Measurements from ENCODE around the gene MC2R. TPM values are rescaled to one million over a fixed set of nuclear protein-coding genes. Genes with fewer than 3 reads are reported as not detected.

The MC2R gene
- total RNA-seq, 2 experiments from 2014 or later, result not detected

GRCh38 chr18:13913205-13913604 lies 2.1 kb downstream of the MC2R start:
- DNase-seq, result no peak
- POLR2A ChIA-PET, result no interaction called here
- ATAC-seq (ENCODE audit: low read depth), result no peak
- no peak overlapping the region for H3K27ac Mint-ChIP-seq
- H3K36me3 Mint-ChIP-seq, result no peaks in the 10 kb centered on the region
- no peaks in the 10 kb centered on the region for H3K9me3 Mint-ChIP-seq
- no peak overlapping the region for H3K4me3 Mint-ChIP-seq
- H3K27me3 Mint-ChIP-seq, result peaks cover 8% of the 10 kb centered on the region
- no peaks in the 10 kb centered on the region for H3K4me1 Mint-ChIP-seq

DNA sequence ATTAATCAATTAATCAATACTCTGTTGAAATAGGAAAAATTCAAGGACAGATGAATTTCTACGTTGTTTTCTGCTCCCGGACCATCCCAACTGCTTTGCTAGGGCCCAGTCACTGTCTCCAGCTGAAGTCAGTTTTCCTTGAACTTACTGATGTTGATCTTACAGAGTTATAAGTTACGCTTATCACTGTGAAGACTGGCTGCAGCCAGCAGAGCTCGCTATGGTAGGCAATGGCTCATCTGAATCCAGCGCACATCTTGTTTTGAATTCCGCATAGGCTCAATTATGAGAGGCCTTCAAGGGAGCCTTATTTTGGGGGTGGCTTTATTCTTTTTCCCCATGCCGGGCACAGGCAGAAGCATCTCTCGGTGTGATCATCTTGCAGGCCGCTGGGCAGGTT lies 2.7 kb downstream of the MC2R start:
- ATAC-seq (ENCODE audit: low read depth) (no peak), DNase-seq (no peak)
- POLR2A ChIA-PET, result no interaction called here
- H3K4me1 Mint-ChIP-seq, result no peaks in the 10 kb centered on the region
- H3K36me3 Mint-ChIP-seq, result no peaks in the 10 kb centered on the region
- H3K27ac Mint-ChIP-seq, result no peak overlapping the region
- H3K4me3 Mint-ChIP-seq, result no peak overlapping the region
- H3K27me3 Mint-ChIP-seq, result peaks cover 10% of the 10 kb centered on the region
- no peaks in the 10 kb centered on the region for H3K9me3 Mint-ChIP-seq

DNA sequence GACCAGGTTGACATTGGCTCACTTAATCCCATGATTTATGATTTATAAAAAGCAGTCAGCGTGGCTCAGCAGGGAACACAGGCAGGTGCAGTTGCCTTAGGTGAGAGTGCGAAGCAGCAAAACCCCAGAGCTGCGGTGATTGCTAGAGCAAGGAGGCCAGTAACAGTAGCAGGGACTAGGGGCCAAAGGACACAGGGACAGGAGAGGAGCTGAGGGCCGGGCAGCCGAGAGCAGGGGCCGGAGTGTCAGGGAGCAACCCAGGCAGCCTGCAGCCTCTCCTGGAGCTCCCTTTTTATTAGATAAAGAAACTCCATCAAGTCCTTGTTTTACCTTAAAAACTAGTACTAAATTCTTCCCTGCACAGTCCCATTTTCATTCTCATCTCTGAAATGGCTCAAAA lies 4.3 kb downstream of the MC2R start:
- H3K4me1 Mint-ChIP-seq, result no peaks in the 10 kb centered on the region
- no peaks in the 10 kb centered on the region for H3K36me3 Mint-ChIP-seq
- DNase-seq (no peak), ATAC-seq (ENCODE audit: low read depth) (no peak)
- peaks cover 7% of the 10 kb centered on the region for H3K27me3 Mint-ChIP-seq
- no peak overlapping the region for H3K4me3 Mint-ChIP-seq
- POLR2A ChIA-PET, result no interaction called here
- H3K27ac Mint-ChIP-seq, result no peak overlapping the region
- H3K9me3 Mint-ChIP-seq, result no peaks in the 10 kb centered on the region

GRCh38 chr18:13910501-13910900 lies 4.8 kb downstream of the MC2R start:
- Mint-ChIP-seq H3K27me3 (peaks cover 7% of the 10 kb centered on the region), H3K4me3 (no peak overlapping the region), H3K27ac (no peak overlapping the region), H3K9me3 (no peaks in the 10 kb centered on the region), H3K36me3 (no peaks in the 10 kb centered on the region), H3K4me1 (no peaks in the 10 kb centered on the region)
- POLR2A ChIA-PET, result no interaction called here
- DNase-seq, result no peak
- no peak for ATAC-seq (ENCODE audit: low read depth)

DNA sequence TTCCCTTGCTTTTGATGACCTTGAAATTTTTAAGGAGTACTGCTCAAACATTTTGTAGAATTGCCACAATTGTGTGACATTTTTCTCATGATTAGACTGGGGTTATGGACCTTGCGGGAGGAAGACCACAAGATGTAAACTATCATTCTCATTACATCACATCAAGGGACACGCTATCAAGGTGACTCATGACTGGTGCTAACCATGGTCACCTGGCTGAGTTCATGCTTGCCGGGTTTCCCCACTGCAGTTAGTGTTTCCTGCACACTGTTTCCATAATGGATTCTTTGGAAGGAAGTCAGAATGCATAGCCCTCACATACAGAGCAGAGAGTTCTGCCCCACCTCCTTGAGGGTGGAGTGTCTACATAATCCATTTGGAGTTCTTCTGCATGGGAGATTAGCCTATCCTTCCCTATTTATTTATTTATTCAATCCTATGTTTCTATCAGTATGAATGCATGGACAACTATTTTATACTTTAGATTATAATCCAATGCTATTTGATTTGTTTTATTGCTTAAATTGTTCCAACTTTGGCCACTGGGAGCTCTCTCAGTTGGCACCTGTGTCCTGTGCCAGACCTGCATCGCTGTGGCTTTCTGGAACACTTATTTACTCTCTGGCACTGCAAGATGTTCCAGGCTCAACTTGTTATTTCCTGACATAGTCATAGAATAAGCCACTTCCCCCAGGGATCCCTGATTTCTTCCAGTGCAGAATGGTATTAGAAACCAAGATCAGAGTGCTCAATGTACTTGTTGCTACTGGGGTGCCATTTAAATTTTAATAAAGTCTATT lies 6.0 kb downstream of the MC2R start:
- Mint-ChIP-seq H3K9me3 (no peaks in the 10 kb centered on the region), H3K36me3 (no peaks in the 10 kb centered on the region), H3K27me3 (peaks cover 7% of the 10 kb centered on the region), H3K4me3 (no peak overlapping the region), H3K4me1 (no peaks in the 10 kb centered on the region), H3K27ac (no peak overlapping the region)
- POLR2A ChIA-PET, result no interaction called here
- ATAC-seq (ENCODE audit: low read depth) (no peak), DNase-seq (no peak)

DNA sequence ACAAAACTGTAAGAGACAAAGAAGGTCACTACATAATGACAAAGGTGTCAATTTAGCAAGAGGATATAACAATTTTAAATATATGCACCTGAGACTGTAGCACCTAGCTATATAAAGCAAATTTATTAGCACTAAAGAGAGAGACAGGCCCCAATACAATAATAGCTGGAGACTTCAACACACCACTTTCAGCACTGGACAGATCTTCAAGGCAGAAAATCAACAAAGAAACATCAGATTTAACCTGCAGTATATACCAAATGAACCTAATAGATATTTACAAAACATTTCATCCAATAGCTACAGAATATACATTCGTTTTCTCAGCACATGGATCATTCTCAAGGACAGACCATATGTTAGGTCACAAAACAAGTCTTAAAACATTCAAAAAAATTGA lies 14.7 kb downstream of the MC2R start:
- Mint-ChIP-seq H3K4me1 (no peaks in the 10 kb centered on the region), H3K36me3 (no peaks in the 10 kb centered on the region), H3K27ac (no peak overlapping the region), H3K27me3 (peaks cover 18% of the 10 kb centered on the region), H3K9me3 (peaks cover 4% of the 10 kb centered on the region), H3K4me3 (no peak overlapping the region)
- no peak for DNase-seq
- no peak for ATAC-seq (ENCODE audit: low read depth)
- POLR2A ChIA-PET, result no interaction called here

- Mint-ChIP-seq H3K4me1 (no peaks in the 10 kb centered on the region), H3K4me3 (no peak overlapping the region), H3K27me3 (peaks cover 19% of the 10 kb centered on the region), H3K9me3 (peaks cover 4% of the 10 kb centered on the region), H3K36me3 (no peaks in the 10 kb centered on the region), H3K27ac (no peak overlapping the region)
- no peak for DNase-seq
- POLR2A ChIA-PET, result no interaction called here
- no peak for ATAC-seq (ENCODE audit: low read depth)
These were observed 19.8 kb downstream of the MC2R start for GRCh38 chr18:13895505-13896033.

DNA sequence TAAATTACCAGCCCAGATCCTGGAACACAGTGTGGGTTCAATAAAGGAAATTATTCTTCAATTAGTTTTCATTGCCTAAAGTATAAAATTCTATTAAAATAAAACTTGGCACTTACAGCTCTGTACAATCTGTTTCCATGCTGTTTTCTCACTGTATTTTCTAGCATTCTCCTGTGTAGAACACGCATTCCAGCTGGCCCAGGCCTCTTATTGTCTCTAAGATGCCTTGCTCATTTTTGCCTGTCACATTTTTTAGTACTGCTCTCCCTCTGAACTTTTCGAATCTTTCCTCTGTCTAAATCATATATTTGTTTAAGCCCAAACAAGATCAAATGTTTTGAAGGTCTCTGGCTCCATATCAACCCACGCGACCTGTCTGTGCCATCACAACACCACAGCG lies 20.8 kb downstream of the MC2R start:
- ATAC-seq (ENCODE audit: low read depth) (no peak), DNase-seq (no peak)
- no peak overlapping the region for H3K4me3 Mint-ChIP-seq
- POLR2A ChIA-PET, result no interaction called here
- H3K36me3 Mint-ChIP-seq, result no peaks in the 10 kb centered on the region
- H3K9me3 Mint-ChIP-seq, result no peaks in the 10 kb centered on the region
- H3K4me1 Mint-ChIP-seq, result no peaks in the 10 kb centered on the region
- H3K27ac Mint-ChIP-seq, result no peak overlapping the region
- peaks cover 16% of the 10 kb centered on the region for H3K27me3 Mint-ChIP-seq

DNA sequence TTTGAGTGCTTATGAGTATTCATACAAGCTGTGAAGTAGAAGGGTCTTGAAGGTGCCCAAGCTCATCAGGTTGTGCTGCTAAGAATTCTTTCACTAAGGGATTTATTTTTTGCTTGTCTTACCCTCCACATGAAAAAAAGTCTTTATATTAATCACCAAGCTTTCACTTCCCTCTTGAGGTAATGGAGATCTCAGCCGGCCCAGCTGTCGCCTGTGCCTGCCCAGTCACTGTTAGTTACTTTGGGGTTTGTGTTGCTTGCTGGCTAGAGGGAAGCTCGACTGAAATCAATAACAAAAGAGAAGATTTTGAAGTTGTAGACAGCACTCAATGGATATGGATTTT lies 21.9 kb downstream of the MC2R start:
- no peak overlapping the region for H3K27ac Mint-ChIP-seq
- no peaks in the 10 kb centered on the region for H3K4me1 Mint-ChIP-seq
- DNase-seq, result no peak
- no peak for ATAC-seq (ENCODE audit: low read depth)
- no peak overlapping the region for H3K4me3 Mint-ChIP-seq
- H3K36me3 Mint-ChIP-seq, result no peaks in the 10 kb centered on the region
- H3K27me3 Mint-ChIP-seq, result peaks cover 14% of the 10 kb centered on the region
- POLR2A ChIA-PET, result no interaction called here
- H3K9me3 Mint-ChIP-seq, result no peaks in the 10 kb centered on the region

GRCh38 chr18:13892098-13892497 lies 23.2 kb downstream of the MC2R start:
- H3K4me3 Mint-ChIP-seq, result no peak overlapping the region
- no peak overlapping the region for H3K27ac Mint-ChIP-seq
- H3K9me3 Mint-ChIP-seq, result no peaks in the 10 kb centered on the region
- H3K4me1 Mint-ChIP-seq, result no peaks in the 10 kb centered on the region
- DNase-seq (no peak), ATAC-seq (ENCODE audit: low read depth) (no peak)
- peaks cover 14% of the 10 kb centered on the region for H3K27me3 Mint-ChIP-seq
- POLR2A ChIA-PET, result no interaction called here
- H3K36me3 Mint-ChIP-seq, result no peaks in the 10 kb centered on the region

DNA sequence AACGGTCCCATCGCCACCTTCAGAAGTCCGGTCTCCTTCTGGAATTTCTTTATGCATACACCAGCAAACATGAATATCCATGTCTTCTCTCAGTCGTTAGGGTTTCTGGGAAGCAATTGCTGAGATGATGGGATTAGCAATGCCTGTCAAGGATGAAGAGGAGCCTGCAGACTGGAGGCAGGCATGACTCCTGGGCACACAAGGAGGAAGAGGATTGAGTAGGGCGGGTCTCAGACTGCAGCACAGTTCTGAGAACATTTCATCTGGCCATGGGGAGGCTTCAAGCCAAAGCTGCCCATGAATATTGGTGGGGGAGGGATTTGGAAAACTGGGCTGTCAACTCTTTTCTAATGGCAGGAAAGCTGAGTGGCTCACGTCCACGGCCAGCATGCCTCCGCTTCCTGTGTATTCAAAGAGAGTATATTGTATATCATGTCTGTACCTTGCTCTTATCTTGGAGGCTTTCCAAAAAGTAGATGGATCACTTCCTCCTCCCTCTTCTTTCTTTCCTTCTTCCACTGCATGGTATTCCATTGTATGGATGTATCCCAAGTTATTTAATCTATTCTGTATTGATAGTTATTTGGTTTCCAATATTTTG lies 24.5 kb downstream of the MC2R start:
- ATAC-seq (ENCODE audit: low read depth), result no peak
- DNase-seq, result no peak
- H3K4me3 Mint-ChIP-seq, result no peak overlapping the region
- POLR2A ChIA-PET, result no interaction called here
- H3K27ac Mint-ChIP-seq, result no peak overlapping the region
- no peaks in the 10 kb centered on the region for H3K36me3 Mint-ChIP-seq
- H3K27me3 Mint-ChIP-seq, result peaks cover 14% of the 10 kb centered on the region
- H3K9me3 Mint-ChIP-seq, result no peaks in the 10 kb centered on the region
- H3K4me1 Mint-ChIP-seq, result no peaks in the 10 kb centered on the region

DNA sequence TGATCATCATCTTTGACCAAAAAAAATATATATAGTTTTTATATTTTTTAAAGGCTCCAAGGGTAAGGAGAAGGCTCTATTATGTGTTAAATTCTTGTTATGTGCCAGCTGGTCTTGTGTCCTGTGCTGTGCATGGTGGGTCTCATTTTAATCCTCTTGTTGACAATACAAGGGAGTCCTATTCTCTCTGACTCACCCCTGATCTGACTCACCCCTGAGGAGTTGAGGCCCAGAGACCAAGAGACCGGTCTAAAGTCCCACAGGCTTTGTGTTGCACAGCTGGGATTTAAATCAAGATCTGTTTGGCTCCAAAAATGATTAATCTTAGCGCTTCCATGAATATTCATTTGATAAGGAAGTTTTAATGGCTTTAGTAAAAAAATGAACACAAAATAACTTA lies 25.7 kb downstream of the MC2R start:
- ATAC-seq (ENCODE audit: low read depth) (no peak), DNase-seq (no peak)
- H3K36me3 Mint-ChIP-seq, result no peaks in the 10 kb centered on the region
- POLR2A ChIA-PET, result no interaction called here
- no peak overlapping the region for H3K4me3 Mint-ChIP-seq
- H3K27ac Mint-ChIP-seq, result no peak overlapping the region
- H3K27me3 Mint-ChIP-seq, result peaks cover 16% of the 10 kb centered on the region
- H3K4me1 Mint-ChIP-seq, result no peaks in the 10 kb centered on the region
- no peaks in the 10 kb centered on the region for H3K9me3 Mint-ChIP-seq

GRCh38 chr18:13888191-13888716 lies 27.1 kb downstream of the MC2R start:
- ATAC-seq (ENCODE audit: low read depth) (no peak), DNase-seq (no peak)
- H3K4me1 Mint-ChIP-seq, result no peaks in the 10 kb centered on the region
- POLR2A ChIA-PET, result no interaction called here
- no peak overlapping the region for H3K27ac Mint-ChIP-seq
- H3K27me3 Mint-ChIP-seq, result peaks cover 13% of the 10 kb centered on the region
- no peaks in the 10 kb centered on the region for H3K9me3 Mint-ChIP-seq
- no peak overlapping the region for H3K4me3 Mint-ChIP-seq
- no peaks in the 10 kb centered on the region for H3K36me3 Mint-ChIP-seq

DNA sequence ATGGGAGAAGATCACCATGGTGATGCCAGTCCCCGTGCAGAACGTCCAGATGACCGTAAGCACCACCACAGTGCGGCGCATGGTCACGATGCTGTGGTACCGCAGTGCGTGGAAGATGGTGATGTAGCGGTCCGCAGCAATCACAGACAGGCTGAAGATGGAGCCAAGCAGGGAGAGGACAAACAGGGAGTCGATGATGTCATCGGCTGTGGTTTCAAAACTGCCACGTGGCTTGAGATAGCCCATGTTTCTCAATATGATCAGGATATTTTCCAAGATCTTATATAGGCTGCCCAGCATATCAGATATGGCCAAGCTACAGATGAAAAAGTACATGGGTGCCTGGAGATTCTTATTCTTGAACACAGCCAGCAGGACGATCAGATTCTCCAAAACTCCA lies 30.3 kb downstream of the MC2R start:
- Mint-ChIP-seq H3K27me3 (peaks cover 2% of the 10 kb centered on the region), H3K36me3 (no peaks in the 10 kb centered on the region), H3K4me3 (no peak overlapping the region), H3K4me1 (no peaks in the 10 kb centered on the region), H3K9me3 (no peaks in the 10 kb centered on the region), H3K27ac (no peak overlapping the region)
- ATAC-seq (ENCODE audit: low read depth) (no peak), DNase-seq (no peak)
- POLR2A ChIA-PET, result no interaction called here

Data from activated naive CD8-positive, alpha-beta T cell treated with anti-CD3 and anti-CD28 coated beads, Interleukin-2, amount 10 ng/mL, durations not matched to agents 7 days and 5 days (primary cell).